HG02938 (cell line): ENCODE data around the gene PNCK.

ENCODE experiments used
- ATAC-seq: cut with Tn5 transposase; IDR thresholded peaks from one replicate; pipeline ENCODE4 v1.9.1; 2021; ENCODE audit warnings: mild to moderate bottlenecking, moderate library complexity; ENCODE audit not compliant: unreplicated experiment

Gene PNCK

DNA sequence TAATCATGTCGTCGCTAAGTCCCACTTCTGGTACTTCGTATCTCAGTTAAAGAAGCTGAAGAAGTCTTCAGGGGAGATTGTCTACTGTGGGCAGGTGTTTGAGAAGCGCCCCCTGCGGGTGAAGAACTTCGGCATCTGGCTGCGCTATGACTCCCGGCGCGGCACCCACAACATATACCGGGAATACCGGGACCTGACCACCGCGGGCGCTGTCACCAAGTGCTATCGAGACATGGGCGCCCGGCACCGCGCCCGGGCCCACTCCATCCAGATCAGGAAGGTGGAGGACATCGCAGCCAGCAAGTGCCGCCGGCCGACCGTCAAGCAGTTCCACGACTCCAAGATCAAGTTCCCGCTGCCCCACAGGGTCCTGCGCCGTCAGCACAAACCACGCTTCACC is 11.3 kb downstream of the PNCK start:
- ATAC-seq: no peak

DNA sequence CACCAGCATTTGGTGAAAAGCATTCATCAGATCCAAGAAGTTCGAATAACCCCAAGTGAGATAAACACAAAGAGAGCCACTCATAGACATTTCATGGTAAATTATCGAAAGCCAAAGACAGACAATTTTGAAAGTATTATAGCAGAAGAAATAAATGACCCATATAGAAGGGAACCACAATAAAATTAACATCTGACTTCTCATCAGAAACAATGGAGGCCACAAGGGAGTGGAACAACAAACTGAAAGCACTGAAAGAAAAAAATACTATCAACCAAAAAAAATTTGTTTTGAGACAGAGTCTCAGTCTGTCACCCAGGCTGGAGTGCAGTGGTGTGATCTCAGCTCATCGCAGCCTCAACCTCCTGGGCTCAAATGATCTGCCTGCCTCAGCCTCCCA is 14.3 kb downstream of the PNCK start:
- ATAC-seq: no peak

DNA sequence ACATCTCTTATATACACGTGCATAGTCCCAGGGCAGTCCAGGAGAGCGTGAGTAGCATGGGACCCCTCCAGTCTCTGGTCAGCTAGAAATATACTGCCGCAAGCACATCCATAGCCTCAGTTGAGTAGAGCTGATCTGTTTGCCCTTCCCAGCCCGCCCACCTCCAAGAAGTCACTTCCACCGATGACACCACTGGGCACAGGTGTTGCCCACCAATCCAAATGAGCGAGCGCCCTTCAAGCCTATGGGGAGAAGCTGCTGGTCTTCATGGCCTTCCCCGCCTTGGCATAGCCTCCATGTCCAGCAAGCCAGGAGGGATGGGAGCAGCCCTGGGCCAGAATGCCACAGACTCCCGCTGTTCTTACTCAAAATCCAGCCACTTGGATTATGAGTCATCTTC is 16.5 kb downstream of the PNCK start:
- ATAC-seq: no peak

DNA sequence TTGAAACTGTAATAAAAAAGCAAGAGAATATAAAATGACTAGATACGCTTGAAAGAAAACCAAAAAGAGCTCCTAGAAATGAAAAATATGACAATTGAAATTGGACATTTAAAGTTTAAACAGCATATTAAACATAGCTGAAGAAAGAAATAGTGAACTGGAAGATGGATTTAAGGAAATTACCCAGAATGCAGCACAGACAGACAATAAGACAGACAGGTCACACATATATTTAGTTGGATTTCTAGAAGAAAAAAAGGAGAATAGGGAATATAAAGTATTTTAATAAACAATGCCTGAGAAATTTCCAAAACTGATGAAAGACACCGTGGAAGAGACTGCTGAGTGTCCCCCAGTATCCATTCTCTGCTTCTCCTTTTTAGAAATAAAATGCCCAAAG is 20.1 kb downstream of the PNCK start:
- no peak for ATAC-seq

DNA sequence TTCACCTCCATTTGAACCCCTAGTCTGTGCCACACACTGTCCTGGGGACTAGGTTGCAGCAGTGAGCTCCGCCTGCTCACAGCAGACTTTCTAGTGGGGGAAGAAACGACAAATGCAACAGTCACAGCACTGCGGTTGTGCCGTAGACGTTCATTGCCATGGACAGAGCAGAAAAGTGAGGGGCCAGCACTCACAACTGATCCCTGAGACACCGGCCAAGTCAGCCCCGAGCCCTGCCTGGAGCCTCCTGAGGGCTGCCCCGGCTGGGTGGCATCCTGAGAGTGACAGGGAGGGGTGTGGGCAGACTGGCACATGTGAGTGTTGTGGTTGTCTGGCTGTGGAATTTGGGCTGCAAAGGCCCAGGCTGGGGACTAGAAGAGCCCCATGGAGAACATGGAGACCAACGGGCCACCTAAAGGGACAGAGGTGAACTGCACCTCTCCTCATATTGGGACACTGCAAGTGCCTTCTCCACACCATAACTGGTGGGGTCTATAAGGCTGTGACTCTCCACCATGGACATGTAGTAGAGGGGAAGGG is 22.0 kb downstream of the PNCK start:
- no peak for ATAC-seq

DNA sequence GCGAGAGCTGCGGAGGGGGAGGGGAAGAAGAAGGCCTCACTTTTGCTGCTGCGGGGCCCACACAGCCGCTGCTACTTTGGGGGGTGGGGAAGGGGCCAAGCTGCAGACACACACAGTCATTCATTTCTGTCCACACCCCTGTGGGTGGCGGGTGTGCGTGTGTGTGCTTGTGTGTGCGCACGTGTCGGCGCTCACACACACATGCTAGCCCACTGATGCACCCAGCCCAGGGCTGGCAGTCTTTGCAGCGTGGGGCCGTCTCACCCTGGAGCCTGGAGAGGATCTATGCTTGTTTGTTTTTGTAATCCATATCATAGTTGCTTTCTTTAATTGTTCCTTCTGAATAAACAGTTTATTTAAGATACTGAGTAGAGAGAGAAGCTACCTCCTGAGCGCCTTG is 22.7 kb downstream of the PNCK start:
- ATAC-seq: no peak

DNA sequence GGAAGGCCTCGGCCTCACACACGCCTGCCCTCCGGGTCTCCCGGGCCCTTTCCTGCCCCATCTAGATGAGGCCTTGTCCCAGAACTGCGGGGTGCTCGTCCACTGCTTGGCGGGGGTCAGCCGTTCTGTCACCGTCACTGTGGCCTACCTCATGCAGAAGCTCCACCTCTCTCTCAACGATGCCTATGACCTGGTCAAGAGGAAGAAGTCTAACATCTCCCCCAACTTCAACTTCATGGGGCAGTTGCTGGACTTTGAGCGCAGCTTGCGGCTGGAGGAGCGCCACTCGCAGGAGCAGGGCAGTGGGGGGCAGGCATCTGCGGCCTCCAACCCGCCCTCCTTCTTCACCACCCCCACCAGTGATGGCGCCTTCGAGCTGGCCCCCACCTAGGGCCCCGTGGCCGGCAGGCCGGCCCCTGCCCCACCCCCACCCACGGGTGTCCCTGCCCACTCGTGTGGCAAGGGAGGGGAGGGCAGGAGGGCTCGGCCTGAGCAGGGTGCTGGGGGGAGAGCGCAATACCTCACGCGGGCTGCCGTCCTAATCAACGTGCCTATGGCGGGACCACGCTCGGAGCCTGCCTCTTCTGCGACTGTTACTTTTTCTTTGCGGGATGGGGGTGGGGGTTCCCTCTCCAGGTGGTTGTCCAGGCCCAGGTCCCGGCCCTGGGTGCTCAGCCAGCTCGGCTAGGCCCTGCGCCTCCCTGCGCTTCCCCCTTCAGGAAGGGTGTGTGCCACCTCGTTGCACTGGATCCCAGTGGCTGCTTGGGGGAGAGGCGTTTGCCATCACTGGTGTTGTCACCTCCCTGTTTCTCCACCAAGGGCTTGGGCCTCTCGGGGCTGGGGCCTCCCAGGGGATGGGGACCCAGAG is 23.5 kb downstream of the PNCK start:
- no peak for ATAC-seq

DNA sequence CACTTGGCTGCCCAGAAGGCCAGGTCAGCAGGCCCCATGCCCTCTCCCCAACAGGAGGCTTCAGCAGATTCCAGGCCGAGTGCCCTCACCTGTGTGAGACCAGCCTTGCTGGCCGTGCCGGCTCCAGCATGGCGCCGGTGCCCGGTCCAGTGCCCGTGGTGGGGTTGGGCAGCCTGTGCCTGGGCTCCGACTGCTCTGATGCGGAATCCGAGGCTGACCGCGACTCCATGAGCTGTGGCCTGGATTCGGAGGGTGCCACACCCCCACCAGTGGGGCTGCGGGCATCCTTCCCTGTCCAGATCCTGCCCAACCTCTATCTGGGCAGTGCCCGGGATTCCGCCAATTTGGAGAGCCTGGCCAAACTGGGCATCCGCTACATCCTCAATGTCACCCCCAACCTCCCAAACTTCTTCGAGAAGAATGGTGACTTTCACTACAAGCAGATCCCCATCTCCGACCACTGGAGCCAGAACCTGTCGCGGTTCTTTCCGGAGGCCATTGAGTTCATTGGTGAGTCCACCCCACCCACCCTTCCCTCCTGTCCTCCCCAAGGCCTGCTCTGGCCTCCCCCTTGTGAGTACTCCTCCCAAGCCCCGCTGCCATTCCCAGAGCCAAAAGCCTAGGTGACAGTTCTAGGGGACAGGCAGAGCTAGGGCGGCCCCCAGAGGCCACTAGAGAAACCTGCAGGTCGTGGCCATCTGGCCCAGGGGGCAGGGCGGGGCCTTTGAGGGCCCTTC is 24.3 kb downstream of the PNCK start:
- no peak for ATAC-seq

DNA sequence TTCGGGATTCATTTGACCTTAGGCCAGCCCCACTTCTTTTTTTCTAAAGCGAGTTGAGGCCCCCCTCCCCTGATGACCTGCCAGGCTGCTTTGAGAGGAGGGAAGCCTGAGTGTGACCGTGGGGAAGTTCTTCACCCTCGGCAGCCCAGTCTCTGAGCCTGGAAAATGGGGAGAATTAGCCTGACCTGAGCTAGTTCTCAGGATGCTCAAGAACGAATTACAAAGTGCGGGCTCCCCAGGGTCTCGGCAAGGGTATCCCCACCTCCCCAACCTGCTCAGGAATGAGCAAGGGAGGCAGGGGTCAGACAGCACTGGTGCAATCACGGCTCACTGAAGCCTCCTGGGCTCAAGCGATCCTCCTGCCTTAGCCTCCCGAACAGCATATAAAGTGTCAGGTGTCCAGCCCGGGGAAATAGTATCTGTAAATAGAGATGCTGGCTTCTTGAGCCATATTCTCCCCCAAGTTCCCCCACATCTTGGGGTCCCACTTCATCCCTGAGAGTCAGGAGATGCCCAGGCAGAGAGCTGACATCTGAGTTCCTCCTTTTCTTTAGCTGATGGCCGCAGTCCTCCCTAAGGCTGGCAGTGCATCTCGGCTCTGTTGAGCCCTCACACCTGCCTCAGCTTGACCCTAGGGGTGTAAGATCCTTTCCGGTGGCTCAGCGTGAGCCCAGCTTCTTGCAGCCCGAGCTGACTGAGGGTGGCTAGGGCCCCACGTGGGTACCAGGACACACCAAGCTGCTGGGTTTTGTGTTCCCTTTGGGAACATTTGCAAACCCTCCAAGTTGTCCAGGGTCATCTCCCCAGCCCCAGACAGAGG is 25.0 kb downstream of the PNCK start:
- ATAC-seq: no peak

DNA sequence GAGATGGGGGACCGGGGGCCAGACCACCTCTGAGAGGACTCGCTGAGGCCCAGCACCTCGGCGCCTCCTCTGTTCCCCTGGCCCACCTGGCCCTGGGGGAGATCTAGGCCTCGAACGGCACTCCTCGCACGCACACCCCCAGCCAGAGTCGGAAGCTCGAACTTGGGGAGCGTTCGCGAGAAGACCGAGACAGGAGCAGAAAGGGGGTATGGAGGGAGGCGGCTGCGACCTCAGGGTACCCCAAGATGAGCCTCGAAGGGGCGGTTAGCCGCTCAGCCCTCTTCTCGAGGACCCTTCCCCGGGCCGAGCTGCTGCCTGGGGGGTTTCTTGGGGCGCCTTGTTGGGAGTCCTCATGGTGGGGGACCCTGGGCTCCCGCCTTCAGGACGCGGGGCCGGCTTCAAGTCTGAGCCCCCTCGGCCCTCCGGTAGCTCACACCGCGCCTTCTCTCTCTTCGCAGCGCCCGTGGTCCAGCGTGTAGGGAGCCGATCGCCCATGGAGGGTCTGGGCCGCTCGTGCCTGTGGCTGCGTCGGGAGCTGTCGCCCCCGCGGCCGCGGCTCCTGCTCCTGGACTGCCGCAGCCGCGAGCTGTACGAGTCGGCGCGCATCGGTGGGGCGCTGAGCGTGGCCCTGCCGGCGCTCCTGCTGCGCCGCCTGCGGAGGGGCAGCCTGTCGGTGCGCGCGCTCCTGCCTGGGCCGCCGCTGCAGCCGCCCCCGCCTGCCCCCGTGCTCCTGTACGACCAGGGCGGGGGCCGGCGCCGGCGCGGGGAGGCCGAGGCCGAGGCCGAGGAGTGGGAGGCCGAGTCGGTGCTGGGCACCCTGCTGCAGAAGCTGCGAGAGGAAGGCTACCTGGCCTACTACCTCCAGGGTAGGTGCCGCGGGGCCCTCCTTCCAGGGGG is 25.9 kb downstream of the PNCK start:
- no peak for ATAC-seq

DNA sequence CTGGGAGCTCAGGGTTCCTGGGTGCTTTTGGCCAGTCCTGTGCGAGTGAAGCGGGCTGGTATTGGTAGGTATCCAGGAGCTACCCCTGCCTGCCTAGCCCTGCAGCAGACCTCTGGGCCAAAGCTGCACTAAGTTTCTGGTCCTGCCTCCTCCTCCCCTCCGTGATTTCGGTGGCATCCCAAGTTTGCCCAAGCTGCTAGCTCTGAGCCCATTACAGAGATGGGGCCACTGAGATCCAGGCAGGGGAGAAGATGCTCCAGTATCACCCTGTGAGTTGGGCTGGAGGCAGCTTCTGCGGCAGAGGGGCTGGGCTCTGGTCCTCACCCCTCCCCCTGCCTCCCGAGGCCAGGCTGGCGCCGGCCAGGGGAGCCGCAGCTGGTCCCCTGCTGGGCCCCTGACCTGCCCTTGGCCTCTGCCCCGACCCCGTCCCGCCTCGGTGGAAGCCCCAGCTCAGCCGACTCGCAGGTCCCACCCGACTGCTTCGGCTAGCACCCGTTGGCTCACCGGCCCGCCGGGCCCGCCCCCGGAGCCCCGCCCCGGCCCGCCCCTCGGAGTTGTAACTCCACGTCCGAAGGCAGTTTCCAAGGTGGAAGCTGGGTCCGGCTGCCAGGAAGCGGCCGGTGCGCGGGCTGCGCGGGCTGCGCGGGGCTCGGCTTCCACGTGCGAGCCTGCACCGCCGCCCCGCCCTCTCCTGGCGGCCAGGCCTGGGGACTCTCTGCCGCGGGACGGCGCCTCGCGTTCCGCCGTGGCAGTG is 26.8 kb downstream of the PNCK start, which contains the start of gene DUSP9:
Gene DUSP9 (plus strand): TSS at position 584 of the 754 bp plus-strand sequence. CDS start 751 bp downstream, outside the sequence.
- ATAC-seq: no peak

DNA sequence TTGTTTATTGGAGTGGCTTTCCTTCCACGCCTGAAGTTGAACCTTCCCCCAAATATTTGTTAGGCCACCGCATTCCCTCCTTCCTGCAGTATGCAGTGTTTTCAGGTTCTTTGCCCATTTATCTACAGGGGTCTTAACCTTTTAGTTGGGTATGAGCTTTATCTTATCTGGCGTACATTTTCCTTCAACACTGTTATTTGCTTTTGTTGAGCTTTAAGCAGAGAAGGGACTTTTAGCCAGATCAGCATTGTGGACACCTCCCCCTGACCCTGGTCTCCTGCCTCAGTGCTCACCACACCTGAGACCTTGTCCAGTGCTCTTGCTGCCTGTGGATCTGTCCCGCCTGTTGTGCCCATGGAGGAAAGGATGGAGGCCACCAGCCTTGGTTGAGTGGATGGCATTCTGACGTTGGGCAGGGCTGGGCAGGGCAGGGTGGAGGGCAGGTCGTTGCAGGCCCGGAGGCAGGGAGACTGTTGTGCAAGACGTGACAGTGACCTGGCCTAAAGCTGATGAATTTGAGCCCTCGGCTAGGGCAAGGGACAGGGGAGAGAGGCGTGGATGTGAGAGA is 27.6 kb downstream of the PNCK start:
- no peak for ATAC-seq

DNA sequence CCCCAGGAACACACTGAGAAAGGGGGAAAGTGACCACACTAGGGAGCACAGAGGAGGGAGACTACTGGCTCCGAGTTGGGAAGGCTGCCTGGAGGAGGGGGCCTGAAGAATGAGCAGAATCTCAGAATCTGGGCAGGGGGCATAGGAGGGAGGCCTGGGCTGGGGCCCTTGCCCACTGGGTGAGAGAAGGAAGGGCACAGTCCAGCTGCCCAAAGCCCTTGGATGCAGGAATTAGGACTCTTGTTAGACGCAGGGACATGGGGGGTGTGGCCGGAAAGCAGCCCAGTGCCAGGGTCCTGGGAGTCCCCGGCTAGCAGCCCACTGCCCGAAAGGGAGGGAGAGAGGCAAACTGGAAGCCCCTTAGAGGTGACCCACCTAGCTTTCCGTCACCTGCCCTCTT is 28.5 kb downstream of the PNCK start:
- no peak for ATAC-seq

DNA sequence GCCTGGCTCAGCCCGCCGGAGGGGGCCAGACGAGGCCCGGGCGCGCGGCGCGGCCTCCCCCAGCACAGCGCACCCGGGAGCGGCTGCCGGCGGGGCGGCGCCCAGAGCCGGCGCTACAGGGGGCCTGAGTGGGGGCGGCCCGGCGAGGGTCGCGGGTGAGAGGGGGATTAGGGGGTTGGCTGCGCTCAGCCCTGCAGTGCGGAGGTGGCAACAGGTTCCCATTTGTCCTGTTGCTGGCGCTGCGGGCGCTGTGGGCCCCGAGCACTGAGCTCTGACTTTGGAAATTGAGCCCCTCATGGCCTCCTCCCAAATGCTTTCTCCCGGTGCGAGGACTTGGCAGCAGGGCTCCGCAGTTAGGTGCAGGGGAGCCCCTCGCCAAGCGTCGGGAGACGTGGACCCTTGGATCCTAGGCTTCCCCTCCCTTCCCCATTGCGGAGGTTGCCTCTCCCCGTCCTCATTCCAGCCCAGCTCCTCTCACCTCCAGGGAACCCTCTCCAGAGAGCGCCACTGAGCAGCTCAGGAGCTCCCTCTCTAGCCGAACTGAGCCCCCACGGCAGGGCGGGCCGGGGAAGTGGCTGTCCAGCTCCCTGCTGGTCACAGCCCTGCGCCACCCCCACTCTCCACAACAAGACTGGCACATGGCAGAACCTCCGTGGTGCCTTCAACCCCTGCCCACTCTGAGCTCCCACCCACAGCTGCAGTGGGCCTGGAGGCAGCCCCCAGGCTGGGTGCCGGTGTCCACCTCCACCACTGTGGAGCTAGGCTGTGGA is 29.1 kb downstream of the PNCK start:
- no peak for ATAC-seq

DNA sequence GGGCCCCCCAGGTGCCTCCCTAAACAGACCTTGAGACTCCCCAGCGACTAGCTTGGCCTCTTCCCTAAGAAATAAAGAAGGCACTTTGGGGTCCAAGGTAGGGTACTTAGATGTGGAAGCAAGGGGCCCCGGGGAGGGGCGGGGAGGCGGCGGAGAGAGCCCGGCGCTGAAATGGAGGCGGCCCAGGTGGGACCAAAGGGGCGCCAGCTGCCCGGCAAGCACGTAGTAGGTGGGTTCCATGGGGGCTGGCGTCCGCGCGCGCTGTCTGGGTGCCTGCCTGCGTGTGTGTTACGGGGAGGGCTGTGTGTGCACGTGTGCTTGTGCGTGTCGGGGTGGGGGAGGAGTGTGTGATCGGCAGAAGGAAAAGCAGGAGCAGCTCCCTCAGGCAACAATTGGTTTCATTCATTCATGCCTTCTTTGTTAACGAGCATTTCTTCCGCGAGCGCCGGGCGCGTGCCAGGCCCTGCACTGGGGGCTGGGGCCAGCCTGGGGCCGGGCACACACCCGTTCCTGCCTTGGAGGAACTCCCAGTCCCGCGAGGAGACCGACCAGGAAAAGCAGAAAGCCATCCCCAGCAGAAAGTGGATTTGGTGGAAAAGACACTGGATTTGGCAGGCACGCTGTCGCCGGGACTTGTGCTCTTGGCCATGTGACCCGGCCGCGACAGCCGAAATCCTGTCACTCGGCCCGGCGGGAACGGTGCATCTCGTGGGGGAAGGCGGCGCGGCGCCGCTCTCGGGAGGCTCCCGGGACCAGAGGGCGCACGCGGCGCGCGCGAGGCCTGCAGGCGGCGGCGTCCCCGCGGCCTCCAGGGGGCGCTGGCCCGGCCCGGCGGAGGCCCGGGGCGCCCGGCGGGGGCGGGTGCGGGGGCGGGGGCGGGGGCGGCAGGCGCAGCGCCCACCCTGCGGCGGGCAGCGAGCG is 29.9 kb downstream of the PNCK start:
- no peak for ATAC-seq

DNA sequence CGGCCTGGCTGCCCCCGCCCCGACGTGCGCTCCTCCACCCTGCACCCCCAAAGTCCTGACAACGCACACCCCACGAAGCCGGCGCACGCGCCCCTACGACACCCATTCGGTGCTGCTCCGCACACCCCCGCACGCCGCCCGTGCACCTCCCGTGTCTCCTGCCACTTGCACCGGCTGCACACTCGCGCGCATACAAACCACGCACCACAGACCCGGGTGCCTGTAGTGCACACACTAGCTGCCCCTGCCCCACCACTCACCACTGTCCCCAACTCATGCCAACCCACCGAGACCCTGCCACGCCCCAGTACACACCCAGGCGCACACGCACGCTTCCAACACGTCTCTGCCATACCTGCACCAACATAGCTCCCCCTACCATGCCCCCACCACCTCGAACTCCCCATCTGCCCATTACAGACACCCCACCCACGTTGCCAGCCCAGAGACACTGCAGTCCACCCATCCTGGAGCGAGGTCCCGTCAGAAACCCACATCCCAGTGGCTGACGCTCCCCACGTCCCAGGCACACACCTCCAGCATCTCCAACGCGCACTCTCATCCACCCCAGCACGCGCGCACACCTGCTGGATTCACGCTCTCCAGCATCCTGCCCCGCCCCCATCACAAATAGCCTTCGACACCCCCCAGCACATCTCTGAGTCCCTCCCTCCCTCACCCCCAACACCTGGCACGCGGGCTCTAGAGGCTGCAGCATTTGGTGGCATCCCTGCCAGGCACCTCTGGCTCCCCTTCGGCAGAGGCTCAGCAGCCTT is 30.8 kb downstream of the PNCK start:
- ATAC-seq: no peak
